Small intestine (tissue), 7 donors: Measurements from ENCODE around the gene ZNF138. TPM values are rescaled to one million over a fixed set of nuclear protein-coding genes. Genes with fewer than 3 reads are reported as not detected.
A peak's percentile ranks its signal among the peaks of the same experiment; 100 is the strongest.

Source experiments
- DNase-seq, 2 donors: peaks; one replicate each; pipeline versions ENCODE4 v3.0.0 to v3.0.0-alpha.2; 2013
- FAIRE-seq: peaks from 2 replicates; lab custom pipeline; 2012; peaks lifted over from hg19 to GRCh38; lab: Jason Lieb, UNC
- H3K27ac ChIP-seq, 3 donors: one replicate each; pipeline ENCODE4 v1.5.1; 2013; ENCODE audit warnings: low read length in 2 of 3, mild to moderate bottlenecking in 2 of 3, control low read depth in 1 of 3, inconsistent platforms in 1 of 3, low read depth in 1 of 3, moderate library complexity in 1 of 3
- H3K27me3 ChIP-seq, 3 donors: one replicate each; pipeline ENCODE4 v1.6.1; 2013; ENCODE audit warnings: low read length in 3 of 3, inconsistent platforms in 1 of 3; ENCODE audit not compliant: control insufficient read depth in 3 of 3, insufficient read depth in 3 of 3
- H3K36me3 ChIP-seq, 3 donors: one replicate each; pipeline ENCODE4 v1.6.1; 2013; ENCODE audit warnings: low read length in 3 of 3, inconsistent platforms in 1 of 3, low read depth in 1 of 3, mild to moderate bottlenecking in 1 of 3, moderate library complexity in 1 of 3; ENCODE audit not compliant: control insufficient read depth in 3 of 3, insufficient read depth in 2 of 3
- H3K4me1 ChIP-seq, 3 donors: one replicate each; pipeline ENCODE4 v1.6.1; 2013; ENCODE audit warnings: low read length in 2 of 3, inconsistent platforms in 1 of 3, low read depth in 1 of 3, mild to moderate bottlenecking in 1 of 3, moderate library complexity in 1 of 3; ENCODE audit not compliant: control insufficient read depth in 3 of 3, insufficient read depth in 2 of 3
- H3K4me3 ChIP-seq, 3 donors: one replicate each; pipeline ENCODE4 v1.5.1; 2013; ENCODE audit warnings: low read length in 3 of 3, control low read depth in 1 of 3, inconsistent platforms in 1 of 3, low read depth in 1 of 3, mild to moderate bottlenecking in 1 of 3, moderate library complexity in 1 of 3
- H3K9me3 ChIP-seq, 2 donors: one replicate each; pipeline ENCODE4 v1.6.1; 2013; ENCODE audit warnings: low read depth in 1 of 2, low read length in 1 of 2; ENCODE audit not compliant: control insufficient read depth in 2 of 2, insufficient read depth in 1 of 2
- WGBS, 3 donors: extraction: QIAGEN DNeasy Blood & Tissue Kit; methylation state at CpG; one replicate each; pipeline ENCODE4 v1.1.7; 2013; 5-methylcytosine and 5-hydroxymethylcytosine counted together
- polyA plus RNA-seq, 4 donors: library from polyadenylated mRNA; stranded (reverse) in 3 of 4; unstranded in 1 of 4; fragments of 200-250 nt in 3 of 4; fragments of 120-200 nt in 1 of 4; gene quantifications; one replicate each; pipeline versions ENCODE4 v1.2.1 to v1.2.3, GENCODE V29; 2013
- donor health status: healthy with polysubstance abuse.
- donor health status: control.
- donor health status: control.
- donor health status: Bipolar disorder and iron deficiency.
- donor health status: healthy.

ZNF138 gene
- polyA plus RNA-seq, 4 donors = 3.2 to 10.6 (median 3.9) TPM

DNA sequence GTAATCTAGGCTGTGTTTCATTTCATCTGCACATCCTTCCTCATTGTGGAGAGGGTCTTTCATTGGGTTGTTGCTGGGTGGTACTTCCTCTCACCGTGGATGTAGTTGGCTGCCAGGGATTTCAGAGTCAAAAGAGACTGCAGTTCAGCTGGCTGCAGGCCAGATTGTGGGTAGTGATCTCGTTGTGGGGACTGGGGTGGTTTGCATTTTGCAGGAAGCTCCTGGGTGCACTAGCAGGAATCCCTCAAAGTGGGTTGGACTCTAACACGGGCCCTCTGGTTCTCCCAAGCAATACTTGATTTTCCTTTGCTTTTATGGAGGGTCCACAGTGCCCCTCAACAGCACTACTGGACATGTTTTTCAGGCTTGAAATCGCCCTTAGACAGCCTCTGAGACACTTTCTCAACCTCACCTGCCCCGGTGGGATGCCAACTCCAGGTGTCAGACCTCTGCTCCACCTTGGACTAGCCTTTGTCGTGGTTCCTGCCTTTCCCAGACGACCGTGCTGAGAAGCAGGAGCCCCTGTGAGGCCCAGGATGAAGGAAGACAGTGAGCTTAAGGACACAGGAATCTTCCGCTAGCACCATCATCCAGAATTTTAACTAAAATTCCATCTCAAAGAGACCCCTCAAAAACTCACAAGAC is 85.0 kb downstream of the ZNF138 start:
- DNase-seq = no peak
- Histone ChIP-seq H3K4me3 (no peak overlapping the region), H3K4me1 (no peaks in the 10 kb centered on the region), H3K36me3 (no peaks in the 10 kb centered on the region), H3K9me3 (peaks cover 0 to 64% of the 10 kb centered on the region in 2 donors), H3K27me3 (peaks cover 0 to 28% (median 7%) of the 10 kb centered on the region in 3 donors), H3K27ac (no peak overlapping the region)
- 65 to 74% (median 69%) methylated on average over 9 of the region's 9 CpGs for WGBS, 3 donors
- no peak for FAIRE-seq

DNA sequence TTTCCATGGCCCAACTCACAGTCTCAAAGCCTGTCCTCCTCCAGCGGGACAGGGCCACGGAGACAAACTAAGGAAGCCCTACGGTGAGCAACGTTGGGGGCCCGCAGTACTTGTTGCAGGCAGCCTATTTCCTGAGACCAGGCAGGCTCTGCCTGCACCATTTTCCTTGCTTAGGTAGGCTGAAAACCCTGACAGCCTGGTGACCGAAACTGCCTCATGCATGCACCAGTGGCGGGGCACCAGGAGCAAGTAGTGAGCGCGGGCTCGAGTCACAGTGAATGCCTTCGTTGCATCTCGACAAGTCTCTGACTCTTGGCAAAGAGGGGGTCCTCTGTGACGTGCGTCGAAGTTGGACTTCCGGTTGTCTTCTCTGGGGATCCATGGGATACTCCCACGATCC is 85.6 kb downstream of the ZNF138 start:
- peaks cover 0 to 31% (median 7%) of the 10 kb centered on the region in 3 donors for H3K27me3 ChIP-seq
- H3K9me3 ChIP-seq = peaks cover 0 to 59% of the 10 kb centered on the region in 2 donors
- DNase-seq = no peak
- 92 to 95% (median 95%) methylated on average over 17 of the region's 17 CpGs for WGBS, 3 donors
- H3K4me3 ChIP-seq = no peak overlapping the region
- no peaks in the 10 kb centered on the region for H3K36me3 ChIP-seq
- no peaks in the 10 kb centered on the region for H3K4me1 ChIP-seq
- FAIRE-seq = no peak
- H3K27ac ChIP-seq = no peak overlapping the region

DNA sequence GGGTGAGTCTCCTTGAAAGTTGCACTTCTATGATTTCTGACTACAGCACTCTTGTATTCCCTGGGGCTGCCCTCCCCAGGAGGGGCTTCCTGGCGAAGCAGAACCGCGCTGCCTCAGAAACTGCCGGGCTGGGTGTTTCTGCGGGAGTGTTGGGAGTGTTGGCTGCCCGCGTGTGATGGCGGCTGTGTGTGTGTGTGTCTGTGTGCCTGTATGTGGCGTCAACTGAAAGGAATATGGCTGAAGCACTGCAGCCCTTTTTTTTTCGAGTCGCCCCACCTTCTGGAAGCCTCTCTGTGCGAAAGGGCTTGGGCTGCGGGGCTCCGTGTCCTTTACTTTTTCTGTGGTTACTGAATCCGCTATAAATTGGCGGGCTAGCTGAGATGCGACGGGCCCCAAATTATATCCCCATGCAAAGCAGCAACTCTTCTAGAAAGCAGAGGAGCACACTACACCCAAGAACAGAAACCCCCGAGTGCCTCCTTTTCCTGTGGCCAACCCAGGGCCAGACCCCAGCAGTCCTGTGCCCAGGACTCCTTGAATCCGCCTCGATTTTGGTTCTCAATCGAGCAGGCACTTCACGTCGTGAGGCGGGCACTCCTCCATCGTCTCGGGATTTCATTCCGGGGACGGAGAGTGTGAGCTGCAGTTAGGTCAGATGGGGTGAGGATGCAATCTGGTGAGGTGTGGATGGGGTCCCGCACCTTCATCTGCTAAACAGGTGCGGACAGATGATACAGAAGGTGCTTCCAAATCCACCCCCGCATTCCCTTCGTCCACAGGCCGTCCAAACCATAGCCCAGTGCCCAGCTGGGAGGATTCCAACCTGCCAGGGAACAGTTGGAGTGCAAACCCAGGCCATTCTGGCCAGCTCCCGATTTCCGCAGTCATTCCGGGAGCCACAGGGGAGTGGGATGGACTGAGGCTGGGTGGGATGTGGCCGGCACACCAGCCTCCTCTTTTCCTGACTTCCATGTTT is 86.4 kb downstream of the ZNF138 start:
- 94 to 96% (median 96%) methylated on average over 38 of the region's 38 CpGs for WGBS, 3 donors
- Histone ChIP-seq H3K4me1 (no peaks in the 10 kb centered on the region), H3K4me3 (no peak overlapping the region), H3K36me3 (no peaks in the 10 kb centered on the region), H3K9me3 (peaks cover 0 to 54% of the 10 kb centered on the region in 2 donors), H3K27ac (no peak overlapping the region), H3K27me3 (peaks cover 0 to 31% (median 9%) of the 10 kb centered on the region in 3 donors)
- DNase-seq (no peak), FAIRE-seq (no peak)

DNA sequence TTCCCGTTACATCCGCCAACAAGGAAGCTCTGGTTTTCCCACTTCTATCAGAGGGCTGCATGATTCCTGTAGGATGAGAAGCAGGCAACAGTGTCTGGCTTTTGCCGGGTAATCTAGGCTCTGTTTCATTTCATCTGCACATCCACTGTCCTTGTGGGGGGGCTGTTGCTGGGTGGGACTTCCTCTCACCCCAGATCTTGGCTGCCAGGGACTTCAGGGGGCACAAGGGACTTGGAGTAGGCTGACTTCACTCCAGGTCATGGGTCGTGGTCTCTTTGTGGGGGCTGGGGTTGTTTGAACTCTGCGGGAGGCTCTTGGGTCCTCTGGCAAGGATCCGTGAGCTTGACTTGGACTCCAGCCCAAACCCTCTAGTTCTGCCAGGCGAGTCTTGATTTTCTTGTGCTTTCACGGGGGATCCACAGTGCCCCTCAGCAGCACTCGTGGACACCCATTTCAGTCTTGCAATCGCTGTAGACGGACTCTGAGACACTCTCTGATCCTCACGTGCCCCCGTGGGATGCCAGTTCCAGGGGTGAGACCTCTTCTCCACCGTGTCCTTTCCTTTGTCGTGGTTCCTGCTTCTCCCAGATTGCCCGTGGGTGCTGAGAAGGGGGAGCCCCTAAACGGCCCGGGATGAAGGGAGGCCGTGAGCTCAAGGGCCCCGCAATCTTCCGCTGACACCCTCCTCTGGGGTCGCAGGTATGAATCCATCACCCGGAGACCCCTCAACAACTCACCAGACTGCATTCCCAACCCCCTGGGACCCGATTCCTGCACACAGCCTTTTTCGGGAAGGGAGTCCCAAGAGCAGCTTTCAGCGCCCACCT is 87.4 kb downstream of the ZNF138 start:
- Histone ChIP-seq H3K27me3 (peaks cover 0 to 32% (median 11%) of the 10 kb centered on the region in 3 donors), H3K36me3 (no peaks in the 10 kb centered on the region), H3K4me1 (no peaks in the 10 kb centered on the region), H3K9me3 (peaks cover 0 to 54% of the 10 kb centered on the region in 2 donors), H3K27ac (no peak overlapping the region), H3K4me3 (no peak overlapping the region)
- 81 to 85% (median 81%) methylated on average over 24 to 26 of the region's 26 CpGs for WGBS, 3 donors
- DNase-seq = no peak
- no peak for FAIRE-seq

DNA sequence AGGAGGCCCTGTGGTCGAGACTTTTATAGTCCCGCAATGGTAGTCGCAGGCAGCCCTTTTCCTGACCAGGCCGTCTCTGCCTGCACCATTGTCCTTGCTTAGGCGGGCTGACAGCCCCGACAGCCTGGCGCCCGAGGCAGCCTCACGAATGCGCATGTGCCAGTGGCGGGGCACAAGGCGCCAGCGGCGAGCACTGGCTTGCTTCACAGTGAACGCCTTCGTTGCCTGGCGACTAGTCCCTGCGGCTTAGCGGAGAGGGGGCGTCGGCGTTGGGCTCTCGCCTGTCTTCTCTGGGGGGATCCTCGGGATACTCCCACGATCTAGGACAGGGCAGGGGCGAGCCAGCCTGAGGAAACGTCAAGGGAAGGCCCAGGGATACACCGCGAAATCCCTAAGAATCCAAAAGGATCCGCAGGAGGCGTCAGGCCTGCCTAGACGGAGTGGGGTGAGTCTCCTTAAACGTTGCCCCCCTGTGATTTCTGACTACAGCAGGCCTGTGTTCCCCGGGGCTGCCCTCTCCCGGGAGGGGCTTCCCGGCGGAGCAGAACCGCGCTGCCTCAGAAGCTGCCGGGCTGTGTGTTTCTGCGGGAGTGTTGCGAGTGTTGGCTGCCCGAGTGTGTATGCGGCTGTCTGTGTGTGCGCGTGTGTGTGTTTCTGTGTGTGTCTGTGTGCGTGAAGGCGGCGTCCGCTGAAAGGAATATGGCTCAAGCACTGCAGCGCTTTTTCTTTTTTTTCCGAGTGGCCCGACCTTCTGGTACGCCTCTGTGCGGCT is 88.3 kb downstream of the ZNF138 start:
- H3K36me3 ChIP-seq = no peaks in the 10 kb centered on the region
- H3K4me3 ChIP-seq = peak overlapping the region in 1 of 3 donors; percentile 17
- H3K4me1 ChIP-seq = no peaks in the 10 kb centered on the region
- 13 to 35% (median 30%) methylated on average over 55 of the region's 55 CpGs for WGBS, 3 donors
- peaks cover 0 to 54% of the 10 kb centered on the region in 2 donors for H3K9me3 ChIP-seq
- FAIRE-seq (no peak), DNase-seq (peak in 1 of 2 donors; percentile 40)
- H3K27me3 ChIP-seq = peaks cover 0 to 39% (median 15%) of the 10 kb centered on the region in 3 donors
- H3K27ac ChIP-seq = no peak overlapping the region

Other genes starting within 250 kb of the ZNF138 start
- gene ZNF680, start 231.4 kb upstream of the ZNF138 start, polyA plus RNA-seq = 10 to 100 TPM in 1 of 4 donors, 1 to 10 TPM in 3; 1.4 to 10.5 (median 2.8) TPM
- 1 to 10 TPM in 2 of 4 donors, under 1 TPM in 2; 0.81 to 6.2 (median 1.7) TPM for gene ZNF107, start 128.3 kb upstream of the ZNF138 start, polyA plus RNA-seq
- 1 to 10 TPM in 2 of 4 donors, under 1 TPM in 2; 0.27 to 6.3 (median 2.1) TPM for gene ZNF273, start 108.8 kb downstream of the ZNF138 start, polyA plus RNA-seq
- gene ZNF117, start 196.6 kb downstream of the ZNF138 start, polyA plus RNA-seq = 10 to 100 TPM in 1 of 4 donors, 1 to 10 TPM in 1, under 1 TPM in 2; 0.27 to 19.7 (median 1.3) TPM
- 10 to 100 TPM in 2 of 4 donors, 1 to 10 TPM in 1, under 1 TPM in 1; 0.27 to 21.7 (median 8.6) TPM for gene ERV3-1, start 212.3 kb downstream of the ZNF138 start, polyA plus RNA-seq